Esophagus muscularis mucosa (tissue), 4 donors: ENCODE results near the gene HBP1. TPM values are rescaled to one million over a fixed set of nuclear protein-coding genes. Genes with fewer than 3 reads are reported as not detected.
A peak's percentile ranks its signal among the peaks of the same experiment; 100 is the strongest.

Experiments used
- DNase-seq: peaks from one replicate; pipeline ENCODE4 v3.0.0-alpha.2; 2017; ENCODE audit errors: extremely low spot score
- H3K27ac ChIP-seq, 4 donors: fragments of 200-600 bp; sonication (generic); replicated peaks in 1 of 4; 1 replicate in 3 of 4; 2 replicates in 1 of 4; pipeline ENCODE4 v1.5.1; 2016 to 2019; ENCODE audit warnings: mild to moderate bottlenecking in 1 of 4
- H3K27me3 ChIP-seq, 4 donors: fragments of 200-600 bp; sonication (generic); one replicate each; pipeline versions ENCODE4 v1.5.1 to v1.6.0; 2016 to 2019
- H3K36me3 ChIP-seq, 4 donors: fragments of 200-600 bp; sonication (generic); one replicate each; pipeline ENCODE4 v1.5.1; 2016 to 2019
- H3K4me1 ChIP-seq, 4 donors: fragments of 200-600 bp; sonication (generic); one replicate each; pipeline ENCODE4 v1.5.1; 2016 to 2019
- H3K4me3 ChIP-seq, 4 donors: fragments of 200-600 bp; sonication (generic); 1 replicate in 2 of 4; 2 replicates in 2 of 4; pipeline ENCODE4 v1.5.1; 2016 to 2019; ENCODE audit warnings: mild to moderate bottlenecking in 4 of 4, moderate library complexity in 1 of 4
- H3K9me3 ChIP-seq, 4 donors: fragments of 200-600 bp; sonication (generic); 1 replicate in 3 of 4; 2 replicates in 1 of 4; pipeline ENCODE4 v1.5.1; 2016 to 2019
- CTCF ChIP-seq, 3 experiments: fragments of 200-600 bp in 2 of 3; fragments of 450-650 bp in 1 of 3; sonication (generic) in 2 of 3; IDR thresholded peaks; one replicate each; pipeline ENCODE4 v1.5.1; 2017 to 2019; ENCODE audit warnings: antibody characterized with exemption in 3 of 3, mild to moderate bottlenecking in 2 of 3, moderate library complexity in 1 of 3
- EP300 ChIP-seq: sonication (generic); formaldehyde crosslinking; IDR thresholded peaks from one replicate; pipeline ENCODE4 v1.6.1; 2017; ENCODE audit warnings: antibody characterized with exemption
- POLR2A ChIP-seq: fragments of 450-650 bp; IDR thresholded peaks from one replicate; pipeline ENCODE4 v1.6.1; 2017; ENCODE audit warnings: antibody characterized with exemption, moderate library complexity, mild to moderate bottlenecking, low read depth
- POLR2AphosphoS5 ChIP-seq, 2 donors: sonication (generic); formaldehyde crosslinking; IDR thresholded peaks; one replicate each; pipeline ENCODE4 v1.6.1; 2017; ENCODE audit warnings: antibody characterized with exemption in 2 of 2
- WGBS: methylation state at CpG from one replicate; pipeline ENCODE4 v1.1.5; 2018; 5-methylcytosine and 5-hydroxymethylcytosine counted together
- intact Hi-C: fragments of 100-400 bp; cut with DNase I; formaldehyde crosslinking; loops from one replicate; pipeline ENCODE4 v1.15.1; 2023
- total RNA-seq, 4 donors: library from RNA; depleted of rRNA; stranded (reverse); fragments of >200 nt; gene quantifications; one replicate each; pipeline versions ENCODE4 v1.1.0 to v1.2.1, GENCODE V29; 2016

Gene HBP1
- total RNA-seq, 4 donors from 2014 or later = 60.4 to 113 (median 110) TPM

GRCh38 chr7:107201795-107202450, 33.1 kb downstream of the HBP1 start:
- TF ChIP-seq EP300 (no peak), CTCF (IDR thresholded peaks at IDR 0.05) (peak in 2 of 3 experiments; percentile 23 to 37)
- H3K9me3 ChIP-seq = no peaks in the 10 kb centered on the region
- WGBS = 83% methylated on average over 4 of the region's 4 CpGs
- H3K4me3 ChIP-seq = no peak overlapping the region
- DNase-seq = no peak
- H3K27ac ChIP-seq = no peak overlapping the region
- intact Hi-C loops = no loop called here
- peaks cover 7 to 24% (median 18%) of the 10 kb centered on the region in 4 donors for H3K4me1 ChIP-seq
- H3K27me3 ChIP-seq = no peaks in the 10 kb centered on the region
- H3K36me3 ChIP-seq = peaks cover 49 to 96% (median 82%) of the 10 kb centered on the region in 4 donors

GRCh38 chr7:107203607-107204006, 34.8 kb downstream of the HBP1 start:
- Histone ChIP-seq H3K27me3 (no peaks in the 10 kb centered on the region), H3K27ac (no peak overlapping the region), H3K4me1 (peaks cover 21 to 41% (median 34%) of the 10 kb centered on the region in 4 donors), H3K4me3 (no peak overlapping the region), H3K9me3 (no peaks in the 10 kb centered on the region), H3K36me3 (peaks cover 41 to 82% (median 68%) of the 10 kb centered on the region in 4 donors)
- no peak for DNase-seq
- 89% methylated on average over 7 of the region's 7 CpGs for WGBS
- TF ChIP-seq POLR2A = no peak
- TF ChIP-seq EP300 = no peak
- intact Hi-C loops = no loop called here

- no peak for DNase-seq
- Histone ChIP-seq H3K9me3 (no peaks in the 10 kb centered on the region), H3K4me3 (no peak overlapping the region), H3K27me3 (no peaks in the 10 kb centered on the region), H3K4me1 (peaks cover 19 to 33% (median 26%) of the 10 kb centered on the region in 4 donors), H3K36me3 (peaks cover 38 to 79% (median 61%) of the 10 kb centered on the region in 4 donors), H3K27ac (no peak overlapping the region)
- TF ChIP-seq POLR2A = no peak
- 95% methylated on average over 6 of the region's 6 CpGs for WGBS
- intact Hi-C loops = no loop called here
Observed at GRCh38 chr7:107206136-107206535, 37.3 kb downstream of the HBP1 start.

GRCh38 chr7:107206706-107207105, 37.9 kb downstream of the HBP1 start:
- intact Hi-C loops = no loop called here
- TF ChIP-seq EP300 (no peak), POLR2A (no peak), CTCF (IDR thresholded peaks at IDR 0.05) (no peak), POLR2AphosphoS5 (IDR thresholded peaks at IDR 0.05) (no peak)
- H3K27me3 ChIP-seq = no peaks in the 10 kb centered on the region
- 65% methylated on average over 3 of the region's 3 CpGs for WGBS
- no peak for DNase-seq
- H3K4me1 ChIP-seq = peaks cover 19 to 33% (median 26%) of the 10 kb centered on the region in 4 donors
- no peaks in the 10 kb centered on the region for H3K9me3 ChIP-seq
- peaks cover 36 to 74% (median 56%) of the 10 kb centered on the region in 4 donors for H3K36me3 ChIP-seq
- H3K4me3 ChIP-seq = no peak overlapping the region
- H3K27ac ChIP-seq = no peak overlapping the region

GRCh38 chr7:107207459-107207858, 38.7 kb downstream of the HBP1 start:
- H3K4me3 ChIP-seq = no peak overlapping the region
- peaks cover 28 to 66% (median 48%) of the 10 kb centered on the region in 4 donors for H3K36me3 ChIP-seq
- no peaks in the 10 kb centered on the region for H3K9me3 ChIP-seq
- intact Hi-C loops = no loop called here
- no peak for DNase-seq
- TF ChIP-seq CTCF (IDR thresholded peaks at IDR 0.05) (no peak), EP300 (no peak), POLR2A (no peak), POLR2AphosphoS5 (IDR thresholded peaks at IDR 0.05) (no peak)
- WGBS = 90% methylated on average over 5 of the region's 5 CpGs
- peak overlapping the region; percentile 27 to 66 (median 46) for H3K27ac ChIP-seq
- peaks cover 19 to 33% (median 26%) of the 10 kb centered on the region in 4 donors for H3K4me1 ChIP-seq
- H3K27me3 ChIP-seq = no peaks in the 10 kb centered on the region
